Activated CD4-positive, alpha-beta T cell treated with anti-CD3 and anti-CD28 coated beads for 36 hours (primary cell): Measurements from ENCODE around the gene C19orf38. TPM values are rescaled to one million over a fixed set of nuclear protein-coding genes. Genes with fewer than 3 reads are reported as not detected.

Source experiments
- ATAC-seq: fragments of 200-7000 bp; cut with Tn5 transposase; one replicate; pipeline ENCODE4 v1.10.0; 2021; ENCODE audit warnings: mild to moderate bottlenecking, moderate library complexity
- CTCF ChIA-PET: fragments of 350-600 bp; sonication (Branson Sonifier 250); formaldehyde crosslinking; loops from one replicate; lab custom pipeline; 2021; ENCODE audit warnings: antibody characterized with exemption; lab: Charles Lee
- POLR2A ChIA-PET: fragments of 350-600 bp; sonication (Branson Sonifier 250); formaldehyde crosslinking; loops from one replicate; lab custom pipeline; 2021; ENCODE audit warnings: antibody characterized with exemption, inconsistent platforms; lab: Charles Lee
- DNase-seq: peaks from one replicate; pipeline ENCODE4 v3.0.0-alpha.2; 2020
- H3K27ac Mint-ChIP-seq: one replicate; pipeline ENCODE4 v1.8.0; 2021; ENCODE audit warnings: mixed read lengths
- H3K27me3 Mint-ChIP-seq: one replicate; pipeline ENCODE4 v1.8.0; 2021; ENCODE audit warnings: mixed read lengths
- H3K36me3 Mint-ChIP-seq: one replicate; pipeline ENCODE4 v1.8.0; 2021; ENCODE audit warnings: low read depth, mixed read lengths
- H3K4me1 Mint-ChIP-seq: one replicate; pipeline ENCODE4 v1.8.0; 2021; ENCODE audit warnings: mixed read lengths
- H3K4me3 Mint-ChIP-seq: one replicate; pipeline ENCODE4 v1.8.0; 2021; ENCODE audit warnings: mild to moderate bottlenecking, moderate library complexity, mixed read lengths
- H3K9me3 Mint-ChIP-seq: one replicate; pipeline ENCODE4 v1.8.0; 2021; ENCODE audit warnings: low read depth, mixed read lengths
- intact Hi-C, 2 experiments: fragments of 100-400 bp; cut with DNase I in 1 of 2; cut with micrococcal nuclease in 1 of 2; formaldehyde crosslinking; loops; one replicate each; pipeline versions ENCODE4 v1.14.2 to v1.15.1; 2022 to 2024; cut with DNase I, micrococcal nuclease
- total RNA-seq, 2 experiments: library from RNA; stranded (reverse); gene quantifications; one replicate each; pipeline ENCODE4 v1.2.3, GENCODE V29; 2021

Gene C19orf38, protein sequence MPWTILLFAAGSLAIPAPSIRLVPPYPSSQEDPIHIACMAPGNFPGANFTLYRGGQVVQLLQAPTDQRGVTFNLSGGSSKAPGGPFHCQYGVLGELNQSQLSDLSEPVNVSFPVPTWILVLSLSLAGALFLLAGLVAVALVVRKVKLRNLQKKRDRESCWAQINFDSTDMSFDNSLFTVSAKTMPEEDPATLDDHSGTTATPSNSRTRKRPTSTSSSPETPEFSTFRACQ
- 1 to 10 TPM; 2.7 to 3.6 TPM for total RNA-seq

DNA sequence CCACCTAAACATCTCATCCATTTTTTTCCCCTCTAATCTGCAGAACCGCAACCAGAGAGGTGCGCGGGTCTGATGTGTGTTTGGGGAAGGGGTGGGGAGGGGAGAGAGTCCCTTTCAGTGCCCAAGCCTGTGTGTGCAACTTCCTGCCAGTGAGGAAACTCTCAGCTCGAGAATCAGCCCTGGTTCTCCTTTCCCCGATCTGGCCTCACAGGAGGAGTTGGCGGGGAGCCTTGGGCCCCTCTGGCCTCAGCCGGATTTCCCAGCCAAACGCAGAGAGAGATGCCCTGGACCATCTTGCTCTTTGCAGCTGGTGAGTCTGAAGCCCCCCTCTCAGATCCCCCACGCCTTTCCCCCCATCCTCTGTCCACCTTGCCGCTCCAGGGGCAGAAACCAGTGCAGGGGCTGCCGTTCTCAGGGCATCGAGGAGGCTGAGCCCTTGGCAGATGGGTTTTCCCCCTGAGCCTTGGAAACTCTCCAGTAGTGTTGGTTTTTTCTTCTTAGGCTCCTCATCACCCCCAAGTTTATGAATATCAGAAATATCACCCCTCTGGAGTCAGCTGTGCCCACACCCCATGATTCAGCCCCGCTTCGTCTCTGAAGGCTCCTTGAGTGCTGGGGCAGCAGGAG lies at the start of gene C19orf38:
Gene C19orf38, plus strand, starts transcription at position 186 of the 627 bp plus-strand sequence. Its CDS starts 94 bp downstream, at position 280.
- DNase-seq (peak; percentile 35), ATAC-seq (peak; percentile 73)
- peaks cover 5% of the 10 kb centered on the region for H3K36me3 Mint-ChIP-seq
- peaks cover 5% of the 10 kb centered on the region for H3K9me3 Mint-ChIP-seq
- peak within 1 kb of the TSS; percentile 72 for H3K27ac Mint-ChIP-seq
- H3K4me1 Mint-ChIP-seq: peaks cover 6% of the 10 kb centered on the region
- peak within 1 kb of the TSS; percentile 61 for H3K4me3 Mint-ChIP-seq
- ChIA-PET CTCF (interaction anchor here (1.1 to 3.9 kb wide), 4 partner anchors 10 to 16 kb away, joined by 4 to 21 read pairs (median 6); partner anchors contain the start of gene TMED1), POLR2A (interaction anchor here (0.8 kb wide), 1 partner anchor 131 kb away, joined by 5 read pairs; the partner anchor contains the start of gene DNM2)
- H3K27me3 Mint-ChIP-seq: no peaks in the 10 kb centered on the region
- intact Hi-C loops: no loop called here

DNA sequence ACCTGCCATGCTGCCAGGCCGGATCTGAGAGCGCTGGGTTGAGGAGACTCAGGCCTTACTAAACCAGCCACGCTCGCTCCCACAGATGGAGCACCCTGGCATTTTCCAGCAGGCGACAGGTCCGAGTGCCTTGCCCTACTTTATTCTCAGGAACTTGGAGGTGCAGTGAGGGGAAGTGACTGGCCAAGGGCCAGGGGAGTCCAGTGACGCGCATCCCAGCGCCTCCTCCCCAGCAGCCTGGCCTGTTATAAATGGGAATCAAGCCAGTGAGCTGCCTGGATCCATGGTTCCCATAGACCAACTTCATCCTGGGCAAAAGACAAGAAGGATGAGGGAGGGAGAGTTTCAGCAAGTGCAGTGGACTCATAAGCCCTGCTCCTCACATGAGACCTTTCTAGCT lies 47.7 kb upstream of the C19orf38 start:
- CTCF ChIA-PET: interaction anchor here (1.1 kb wide), 1 partner anchor 54 kb away, joined by 3 read pairs; no protein-coding TSS in a partner anchor
- POLR2A ChIA-PET: interaction anchor here (0.6 to 0.8 kb wide), 2 partner anchors 10 to 389 kb away, joined by 3 read pairs; no protein-coding TSS in a partner anchor
- ATAC-seq (no peak), DNase-seq (no peak)
- H3K27me3 Mint-ChIP-seq: no peaks in the 10 kb centered on the region
- H3K27ac Mint-ChIP-seq: peak overlapping the region; percentile 83
- no peaks in the 10 kb centered on the region for H3K9me3 Mint-ChIP-seq
- intact Hi-C loops: loop anchor here in 1 of 2 experiments (2.0 kb wide), 1 partner anchor 28 kb away; no protein-coding TSS in a partner anchor
- peaks cover 41% of the 10 kb centered on the region for H3K36me3 Mint-ChIP-seq
- peaks cover 36% of the 10 kb centered on the region for H3K4me1 Mint-ChIP-seq
- H3K4me3 Mint-ChIP-seq: no peak overlapping the region

DNA sequence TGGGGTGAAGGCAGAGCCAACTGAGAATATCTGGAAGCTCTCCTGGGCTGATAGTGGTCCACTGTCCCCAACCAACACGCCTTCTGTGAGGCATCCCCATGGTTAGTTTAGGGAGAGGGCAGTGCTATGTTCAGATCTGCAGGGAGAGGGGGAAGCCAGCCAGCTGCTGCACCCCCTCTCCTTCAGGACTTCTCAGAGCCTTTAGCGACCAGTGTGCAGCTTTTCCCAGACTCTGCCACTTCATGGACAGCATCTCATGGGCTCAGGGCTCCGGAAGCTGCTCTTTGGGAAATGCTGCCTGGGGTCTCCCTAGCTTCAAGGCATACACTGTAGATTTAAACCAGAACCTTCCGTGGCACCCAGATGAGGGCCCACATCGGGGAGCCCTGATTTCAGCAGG lies 45.7 kb upstream of the C19orf38 start:
- intact Hi-C loops: no loop called here
- DNase-seq (no peak), ATAC-seq (no peak)
- CTCF ChIA-PET: no interaction called here
- H3K27me3 Mint-ChIP-seq: no peaks in the 10 kb centered on the region
- POLR2A ChIA-PET: no interaction called here
- H3K9me3 Mint-ChIP-seq: no peaks in the 10 kb centered on the region
- H3K4me1 Mint-ChIP-seq: peaks cover 27% of the 10 kb centered on the region
- H3K4me3 Mint-ChIP-seq: no peak overlapping the region
- peaks cover 39% of the 10 kb centered on the region for H3K36me3 Mint-ChIP-seq
- H3K27ac Mint-ChIP-seq: peak overlapping the region; percentile 19

DNA sequence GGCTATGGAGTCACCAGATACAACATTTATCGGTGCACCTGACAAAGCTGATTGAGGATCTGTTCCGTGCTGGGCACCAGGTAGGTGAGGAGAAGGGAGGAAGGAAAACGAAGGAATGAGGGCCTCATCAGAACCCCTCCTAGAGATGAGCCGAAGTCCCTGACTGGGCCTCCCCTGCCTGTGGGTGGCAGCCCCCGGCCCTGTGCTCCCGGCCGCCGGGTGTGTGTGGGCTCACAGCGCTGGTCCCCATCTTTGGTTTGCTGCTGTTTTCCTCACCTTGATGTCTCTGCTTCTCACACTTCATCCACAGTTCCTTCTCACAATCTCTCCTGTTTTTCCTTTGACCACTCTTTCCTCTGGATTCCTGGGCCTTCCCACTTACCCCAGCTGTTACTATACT lies 45.0 kb upstream of the C19orf38 start:
- Mint-ChIP-seq H3K27me3 (no peaks in the 10 kb centered on the region), H3K27ac (peak overlapping the region; percentile 63), H3K36me3 (peaks cover 37% of the 10 kb centered on the region), H3K9me3 (no peaks in the 10 kb centered on the region), H3K4me1 (peaks cover 23% of the 10 kb centered on the region), H3K4me3 (no peak overlapping the region)
- ChIA-PET POLR2A (no interaction called here), CTCF (interaction anchor here (1.5 kb wide), 1 partner anchor 86 kb away, joined by 4 read pairs; the partner anchor contains the start of gene DNM2)
- ATAC-seq (no peak), DNase-seq (no peak)
- intact Hi-C loops: no loop called here

DNA sequence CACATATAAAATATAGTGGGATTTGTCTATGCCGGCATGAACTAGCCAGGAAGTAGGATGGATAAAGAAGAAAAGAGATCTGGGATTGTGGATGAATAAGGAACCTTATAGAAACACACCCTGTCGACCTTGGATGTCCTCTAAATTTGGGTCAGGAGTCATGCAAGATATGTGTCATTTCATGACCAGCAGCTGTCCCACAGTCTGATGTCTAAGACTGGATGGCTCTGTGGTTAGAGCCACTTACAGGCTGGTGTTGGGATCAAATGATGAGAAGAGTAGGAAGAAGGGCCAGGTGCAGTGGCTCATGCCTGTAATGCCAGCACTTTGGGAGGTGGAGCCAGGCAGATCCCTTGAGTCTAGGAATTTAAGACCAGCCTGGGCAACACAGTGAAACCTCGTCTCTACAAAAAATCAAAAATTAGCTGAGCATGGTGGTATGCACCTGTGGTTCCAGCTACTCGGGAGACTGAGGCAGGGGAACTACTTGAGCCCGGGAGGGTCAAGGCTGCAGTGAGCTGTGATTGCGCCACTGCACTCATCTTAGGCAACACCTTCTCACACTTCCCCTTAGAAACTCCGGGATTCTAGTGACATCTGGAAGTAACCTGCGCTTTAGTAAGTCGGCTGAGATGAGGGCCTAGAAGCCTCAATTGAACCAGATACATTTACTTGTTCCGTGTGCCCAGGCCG lies 43.0 kb upstream of the C19orf38 start:
- intact Hi-C loops: no loop called here
- POLR2A ChIA-PET: no interaction called here
- H3K27me3 Mint-ChIP-seq: no peaks in the 10 kb centered on the region
- DNase-seq: no peak
- no peak overlapping the region for H3K4me3 Mint-ChIP-seq
- peaks cover 19% of the 10 kb centered on the region for H3K4me1 Mint-ChIP-seq
- CTCF ChIA-PET: no interaction called here
- ATAC-seq: no peak
- peaks cover 38% of the 10 kb centered on the region for H3K36me3 Mint-ChIP-seq
- peak overlapping the region; percentile 58 for H3K27ac Mint-ChIP-seq
- no peaks in the 10 kb centered on the region for H3K9me3 Mint-ChIP-seq

DNA sequence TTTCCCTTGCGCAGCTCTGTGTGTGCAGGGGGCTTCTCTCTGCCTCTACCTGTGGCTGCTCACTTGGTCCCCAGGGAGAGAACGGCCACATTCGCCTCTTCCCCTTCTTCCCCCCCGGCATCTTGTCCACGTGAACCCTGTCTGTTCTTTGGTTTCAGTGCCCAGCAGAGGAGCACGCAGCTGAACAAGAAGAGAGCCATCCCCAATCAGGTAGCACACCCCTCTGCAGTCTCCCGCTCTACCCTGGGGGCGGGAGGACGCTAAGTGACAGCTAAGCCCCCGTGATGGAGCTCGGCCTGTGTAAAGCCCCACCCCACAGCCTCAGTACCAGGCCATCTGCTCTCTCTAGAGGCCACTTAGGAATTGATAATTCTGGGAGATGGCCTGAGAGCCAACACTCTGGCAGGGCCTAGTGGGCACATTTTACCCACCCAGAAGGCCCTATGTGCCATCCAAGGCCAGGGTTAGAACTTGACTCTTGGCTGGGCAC lies 42.4 kb upstream of the C19orf38 start:
- no peaks in the 10 kb centered on the region for H3K27me3 Mint-ChIP-seq
- CTCF ChIA-PET: interaction anchor here (1.1 kb wide), 1 partner anchor 9 kb away, joined by 6 read pairs; no protein-coding TSS in a partner anchor
- H3K4me1 Mint-ChIP-seq: peaks cover 16% of the 10 kb centered on the region
- intact Hi-C loops: no loop called here
- POLR2A ChIA-PET: no interaction called here
- no peaks in the 10 kb centered on the region for H3K9me3 Mint-ChIP-seq
- H3K27ac Mint-ChIP-seq: peak overlapping the region; percentile 37
- ATAC-seq: no peak
- H3K36me3 Mint-ChIP-seq: peaks cover 38% of the 10 kb centered on the region
- H3K4me3 Mint-ChIP-seq: no peak overlapping the region
- DNase-seq: no peak

DNA sequence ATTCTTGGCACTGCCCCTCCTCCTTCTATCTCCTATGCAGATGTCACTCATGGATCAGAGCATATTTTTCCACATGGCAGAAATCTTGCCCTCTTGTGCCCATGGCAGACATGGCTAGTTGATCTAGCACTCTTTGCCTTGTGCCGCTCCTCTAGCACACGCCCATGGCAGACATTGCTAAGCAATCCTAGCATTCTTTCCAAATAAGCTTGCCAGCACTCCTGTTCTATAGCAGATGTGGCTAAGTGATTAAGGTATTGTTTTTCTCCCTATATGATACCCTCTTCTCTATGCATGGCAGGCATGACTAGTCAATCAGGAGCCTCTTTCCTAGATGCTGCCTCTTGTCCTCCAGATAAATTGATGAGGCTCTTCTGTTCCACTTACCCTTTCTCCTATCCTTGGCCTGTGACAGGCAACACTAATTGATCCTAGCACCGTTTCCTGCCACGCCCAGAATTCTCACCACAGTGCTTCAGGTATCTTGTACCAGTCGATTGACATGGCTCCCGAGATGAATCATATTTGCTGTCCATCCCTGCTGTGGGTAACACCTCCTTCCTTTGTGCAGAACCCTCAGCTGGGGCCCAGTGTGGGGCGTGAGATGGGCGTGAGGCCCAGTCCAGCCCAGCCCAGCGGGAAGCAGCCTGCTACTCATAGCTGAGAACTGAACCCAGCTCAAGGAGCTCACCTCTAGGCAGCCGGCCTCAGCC lies 39.1 kb upstream of the C19orf38 start:
- Mint-ChIP-seq H3K36me3 (peaks cover 33% of the 10 kb centered on the region), H3K9me3 (no peaks in the 10 kb centered on the region), H3K27ac (peak overlapping the region; percentile 74), H3K4me1 (peaks cover 29% of the 10 kb centered on the region), H3K27me3 (no peaks in the 10 kb centered on the region), H3K4me3 (no peak overlapping the region)
- CTCF ChIA-PET: no interaction called here
- peak; percentile 64 for DNase-seq
- POLR2A ChIA-PET: no interaction called here
- intact Hi-C loops: loop anchor here in 1 of 2 experiments (1.0 kb wide), 1 partner anchor 12 kb away; no protein-coding TSS in a partner anchor
- peak; percentile 73 for ATAC-seq

DNA sequence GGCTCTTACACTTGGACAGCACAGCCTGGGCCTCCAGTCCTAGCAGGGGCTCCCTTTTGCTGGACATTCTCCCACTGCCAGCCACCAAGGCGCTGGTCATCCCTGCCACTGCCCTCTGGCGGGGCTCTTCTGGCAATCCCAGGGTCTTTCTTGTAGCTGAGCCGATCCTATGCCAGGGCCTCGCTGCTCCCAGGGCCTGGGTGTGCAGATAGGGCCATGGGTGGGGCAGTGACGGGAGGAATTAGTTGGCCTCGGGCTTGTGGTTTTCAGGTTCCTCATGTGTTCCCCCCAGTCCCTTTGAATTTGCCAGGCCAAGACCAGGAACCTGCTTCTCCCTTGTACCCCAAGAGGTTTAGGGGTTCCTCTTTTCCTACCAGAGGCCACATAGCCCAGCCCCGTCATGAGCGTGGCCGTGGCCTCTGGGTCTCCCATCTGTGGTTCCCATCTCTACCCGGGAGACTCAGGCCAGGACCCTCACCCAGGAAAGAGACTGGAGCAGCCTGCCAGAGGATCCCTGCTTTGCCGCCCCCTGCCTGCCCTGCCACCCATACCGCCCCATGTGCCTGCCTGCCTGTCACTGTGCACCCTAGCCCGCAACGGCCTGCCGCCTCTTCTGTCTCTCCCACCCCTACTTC lies 38.4 kb upstream of the C19orf38 start:
- intact Hi-C loops: loop anchor here in 1 of 2 experiments (1.0 kb wide), 1 partner anchor 12 kb away; no protein-coding TSS in a partner anchor
- H3K36me3 Mint-ChIP-seq: peaks cover 33% of the 10 kb centered on the region
- ATAC-seq: no peak
- ChIA-PET POLR2A (interaction anchor here (0.6 kb wide), 2 partner anchors 10 to 810 kb away, joined by 3 to 5 read pairs; no protein-coding TSS in a partner anchor), CTCF (no interaction called here)
- H3K4me1 Mint-ChIP-seq: peaks cover 29% of the 10 kb centered on the region
- peak overlapping the region; percentile 60 for H3K27ac Mint-ChIP-seq
- no peaks in the 10 kb centered on the region for H3K27me3 Mint-ChIP-seq
- H3K9me3 Mint-ChIP-seq: no peaks in the 10 kb centered on the region
- H3K4me3 Mint-ChIP-seq: no peak overlapping the region
- no peak for DNase-seq

DNA sequence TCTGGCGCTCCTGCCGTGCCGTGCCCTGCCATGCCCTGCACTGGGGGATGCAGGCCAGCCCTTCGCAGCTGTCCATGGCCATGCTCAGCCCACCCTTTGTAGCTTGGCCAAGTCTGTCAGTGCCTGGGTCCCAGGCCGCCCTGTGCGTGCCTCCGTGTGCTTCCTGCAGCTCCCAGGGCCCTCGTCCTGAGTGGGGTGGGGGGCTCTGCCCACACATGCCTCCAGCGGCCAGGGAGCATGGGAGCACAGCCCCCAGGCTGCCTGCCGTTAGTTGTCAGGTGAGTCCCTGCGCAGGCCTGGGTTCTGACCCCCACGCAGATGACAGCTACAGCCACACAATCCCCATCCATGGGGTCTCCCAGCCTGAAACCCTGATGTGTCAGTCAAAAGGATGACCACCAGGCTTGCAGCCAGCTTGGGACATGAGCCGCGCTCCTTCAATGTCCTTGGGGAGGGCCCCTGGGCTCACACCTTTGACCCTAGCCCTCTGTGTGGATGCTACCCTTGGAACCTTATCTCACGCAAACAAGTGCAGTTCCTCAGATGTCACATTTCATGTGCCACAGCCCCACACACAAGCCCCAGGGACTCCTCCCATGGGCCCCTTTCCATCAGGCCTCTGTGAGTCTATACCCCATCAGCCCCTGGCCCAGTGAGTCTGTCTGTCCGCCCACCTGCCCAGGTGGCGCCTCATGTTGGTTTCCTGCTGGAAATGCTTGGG lies 36.7 kb upstream of the C19orf38 start:
- DNase-seq (peak; percentile 7), ATAC-seq (no peak)
- no peaks in the 10 kb centered on the region for H3K27me3 Mint-ChIP-seq
- POLR2A ChIA-PET: no interaction called here
- intact Hi-C loops: no loop called here
- no peak overlapping the region for H3K27ac Mint-ChIP-seq
- H3K9me3 Mint-ChIP-seq: no peaks in the 10 kb centered on the region
- H3K4me3 Mint-ChIP-seq: no peak overlapping the region
- H3K36me3 Mint-ChIP-seq: peaks cover 27% of the 10 kb centered on the region
- H3K4me1 Mint-ChIP-seq: peaks cover 29% of the 10 kb centered on the region
- CTCF ChIA-PET: interaction anchor here (1.1 kb wide), 1 partner anchor 47 kb away, joined by 3 read pairs; no protein-coding TSS in a partner anchor

DNA sequence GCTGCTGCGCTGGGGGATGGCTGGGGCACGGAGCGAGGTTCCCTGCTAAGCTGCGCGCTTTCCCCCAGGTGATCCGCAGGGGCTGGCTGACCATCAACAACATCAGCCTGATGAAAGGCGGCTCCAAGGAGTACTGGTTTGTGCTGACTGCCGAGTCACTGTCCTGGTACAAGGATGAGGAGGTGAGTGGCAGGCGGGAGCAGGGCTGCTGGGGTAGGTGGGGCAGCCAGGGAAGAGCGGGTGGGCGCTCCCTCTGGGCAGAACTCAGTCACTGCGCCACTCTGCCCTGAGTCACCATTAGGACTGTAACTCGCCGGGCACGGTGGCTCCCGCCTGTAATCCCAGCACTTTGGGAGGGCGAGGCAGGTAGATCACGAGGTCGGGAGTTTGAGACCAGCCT lies 36.0 kb upstream of the C19orf38 start:
- intact Hi-C loops: no loop called here
- no peak for ATAC-seq
- CTCF ChIA-PET: interaction anchor here (1.1 kb wide), 1 partner anchor 46 kb away, joined by 3 read pairs; no protein-coding TSS in a partner anchor

More for the DNA sequence above, 36.0 kb upstream of the C19orf38 start:
- H3K27ac Mint-ChIP-seq: peak overlapping the region; percentile 80
- no peaks in the 10 kb centered on the region for H3K27me3 Mint-ChIP-seq
- POLR2A ChIA-PET: no interaction called here
- DNase-seq: peak; percentile 6
- no peaks in the 10 kb centered on the region for H3K9me3 Mint-ChIP-seq
- no peak overlapping the region for H3K4me3 Mint-ChIP-seq
- peaks cover 27% of the 10 kb centered on the region for H3K36me3 Mint-ChIP-seq
- peaks cover 29% of the 10 kb centered on the region for H3K4me1 Mint-ChIP-seq
